Measurements from ENCODE around the gene CUL4B.

The CUL4B gene

DNA sequence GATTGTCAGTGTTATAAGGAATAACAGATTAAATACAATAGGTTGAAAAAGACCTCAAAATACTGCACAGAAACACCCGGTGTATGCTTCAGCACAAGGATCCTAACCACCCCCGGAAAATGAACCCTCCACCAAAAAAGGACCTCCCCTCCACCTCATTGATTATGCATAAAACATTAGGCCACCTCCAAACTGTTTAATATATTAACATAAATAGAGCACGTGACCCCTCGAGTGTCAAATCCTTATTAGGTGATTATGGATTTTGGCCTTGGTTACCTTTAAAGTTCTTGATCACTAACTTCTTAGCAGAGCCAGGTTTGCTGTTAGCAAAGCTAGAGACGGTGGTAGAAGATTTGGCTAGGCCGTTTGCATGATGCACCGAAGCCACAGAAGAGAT lies 958 bp downstream of the CUL4B start:
- ChIA-PET CTCF (interaction anchor here (0.7 to 1.2 kb wide), 3 partner anchors 15 to 25 kb away, joined by 3 to 4 read pairs (median 3); no protein-coding TSS in a partner anchor), POLR2A (interaction anchor here (2.0 to 2.5 kb wide), 2 partner anchors 7 to 45 kb away, joined by 8 to 37 read pairs; partner anchors contain the start of gene MCTS1)
- H3K4me1 ChIP-seq (ENCODE audit: control insufficient read depth, insufficient read depth, low read length) = no peaks in the 10 kb centered on the region
- peak overlapping the region; percentile 97 for H3K27ac ChIP-seq (ENCODE audit: extremely low read depth, low read depth, low read length)
- H3K36me3 ChIP-seq (ENCODE audit: control insufficient read depth in 2 of 2, insufficient read depth in 1 of 2, low read length in 2 of 2) = peaks cover 7 to 25% of the 10 kb centered on the region in 2 experiments
- no peaks in the 10 kb centered on the region for H3K9me3 ChIP-seq (ENCODE audit: control insufficient read depth, insufficient read depth, low read depth, low read length)
- TF ChIP-seq, protein P1, sequence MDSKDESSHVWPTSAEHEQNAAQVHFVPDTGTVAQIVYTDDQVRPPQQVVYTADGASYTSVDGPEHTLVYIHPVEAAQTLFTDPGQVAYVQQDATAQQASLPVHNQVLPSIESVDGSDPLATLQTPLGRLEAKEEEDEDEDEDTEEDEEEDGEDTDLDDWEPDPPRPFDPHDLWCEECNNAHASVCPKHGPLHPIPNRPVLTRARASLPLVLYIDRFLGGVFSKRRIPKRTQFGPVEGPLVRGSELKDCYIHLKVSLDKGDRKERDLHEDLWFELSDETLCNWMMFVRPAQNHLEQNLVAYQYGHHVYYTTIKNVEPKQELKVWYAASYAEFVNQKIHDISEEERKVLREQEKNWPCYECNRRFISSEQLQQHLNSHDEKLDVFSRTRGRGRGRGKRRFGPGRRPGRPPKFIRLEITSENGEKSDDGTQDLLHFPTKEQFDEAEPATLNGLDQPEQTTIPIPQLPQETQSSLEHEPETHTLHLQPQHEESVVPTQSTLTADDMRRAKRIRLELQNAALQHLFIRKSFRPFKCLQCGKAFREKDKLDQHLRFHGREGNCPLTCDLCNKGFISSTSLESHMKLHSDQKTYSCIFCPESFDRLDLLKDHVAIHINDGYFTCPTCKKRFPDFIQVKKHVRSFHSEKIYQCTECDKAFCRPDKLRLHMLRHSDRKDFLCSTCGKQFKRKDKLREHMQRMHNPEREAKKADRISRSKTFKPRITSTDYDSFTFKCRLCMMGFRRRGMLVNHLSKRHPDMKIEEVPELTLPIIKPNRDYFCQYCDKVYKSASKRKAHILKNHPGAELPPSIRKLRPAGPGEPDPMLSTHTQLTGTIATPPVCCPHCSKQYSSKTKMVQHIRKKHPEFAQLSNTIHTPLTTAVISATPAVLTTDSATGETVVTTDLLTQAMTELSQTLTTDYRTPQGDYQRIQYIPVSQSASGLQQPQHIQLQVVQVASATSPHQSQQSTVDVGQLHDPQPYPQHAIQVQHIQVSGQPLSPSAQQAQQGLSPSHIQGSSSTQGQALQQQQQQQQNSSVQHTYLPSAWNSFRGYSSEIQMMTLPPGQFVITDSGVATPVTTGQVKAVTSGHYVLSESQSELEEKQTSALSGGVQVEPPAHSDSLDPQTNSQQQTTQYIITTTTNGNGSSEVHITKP (tag by site-specific recombination; IDR thresholded peaks at IDR 0.05) = peak; percentile 52
- TF ChIP-seq ZNF155 (tag by site-specific recombination; IDR thresholded peaks at IDR 0.05) = no peak
- peak overlapping the region; percentile 71 for H3K4me3 ChIP-seq (ENCODE audit: low read depth, low read length)

DNA sequence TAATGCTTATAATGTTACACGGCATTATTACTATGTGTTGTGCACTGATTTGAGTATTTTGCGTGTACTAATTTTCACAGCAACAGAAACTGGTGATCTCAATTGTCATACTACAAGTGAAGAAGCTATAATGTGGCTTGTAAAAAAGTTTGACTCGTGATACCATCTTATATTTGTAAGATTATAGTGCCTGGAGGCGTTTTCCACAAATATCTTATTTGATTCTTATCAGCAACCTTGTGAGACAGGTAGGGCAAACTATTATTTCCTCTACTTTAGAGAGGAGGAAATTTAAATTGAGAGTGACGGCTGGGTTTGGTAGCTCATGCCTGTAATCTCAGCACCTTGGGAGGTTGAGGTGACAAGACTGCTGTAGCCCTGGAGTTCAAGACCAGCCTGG lies 4.5 kb downstream of the CUL4B start:
- POLR2A ChIA-PET = no interaction called here
- Histone ChIP-seq H3K4me1 (ENCODE audit: control insufficient read depth, insufficient read depth, low read length) (no peaks in the 10 kb centered on the region), H3K4me3 (ENCODE audit: low read depth, low read length) (no peak overlapping the region), H3K9me3 (ENCODE audit: control insufficient read depth, insufficient read depth, low read depth, low read length) (no peaks in the 10 kb centered on the region), H3K27ac (ENCODE audit: extremely low read depth, low read depth, low read length) (no peak overlapping the region), H3K36me3 (ENCODE audit: control insufficient read depth in 2 of 2, insufficient read depth in 1 of 2, low read length in 2 of 2) (peaks cover 22 to 41% of the 10 kb centered on the region in 2 experiments)
- CTCF ChIA-PET = no interaction called here
- TF ChIP-seq ZNF121 (tag by site-specific recombination; IDR thresholded peaks at IDR 0.05) = peak; percentile 65; the same call in 1 of the 2 replicates
- no peak for TF ChIP-seq ZNF544 (tag by site-specific recombination; IDR thresholded peaks at IDR 0.05)

DNA sequence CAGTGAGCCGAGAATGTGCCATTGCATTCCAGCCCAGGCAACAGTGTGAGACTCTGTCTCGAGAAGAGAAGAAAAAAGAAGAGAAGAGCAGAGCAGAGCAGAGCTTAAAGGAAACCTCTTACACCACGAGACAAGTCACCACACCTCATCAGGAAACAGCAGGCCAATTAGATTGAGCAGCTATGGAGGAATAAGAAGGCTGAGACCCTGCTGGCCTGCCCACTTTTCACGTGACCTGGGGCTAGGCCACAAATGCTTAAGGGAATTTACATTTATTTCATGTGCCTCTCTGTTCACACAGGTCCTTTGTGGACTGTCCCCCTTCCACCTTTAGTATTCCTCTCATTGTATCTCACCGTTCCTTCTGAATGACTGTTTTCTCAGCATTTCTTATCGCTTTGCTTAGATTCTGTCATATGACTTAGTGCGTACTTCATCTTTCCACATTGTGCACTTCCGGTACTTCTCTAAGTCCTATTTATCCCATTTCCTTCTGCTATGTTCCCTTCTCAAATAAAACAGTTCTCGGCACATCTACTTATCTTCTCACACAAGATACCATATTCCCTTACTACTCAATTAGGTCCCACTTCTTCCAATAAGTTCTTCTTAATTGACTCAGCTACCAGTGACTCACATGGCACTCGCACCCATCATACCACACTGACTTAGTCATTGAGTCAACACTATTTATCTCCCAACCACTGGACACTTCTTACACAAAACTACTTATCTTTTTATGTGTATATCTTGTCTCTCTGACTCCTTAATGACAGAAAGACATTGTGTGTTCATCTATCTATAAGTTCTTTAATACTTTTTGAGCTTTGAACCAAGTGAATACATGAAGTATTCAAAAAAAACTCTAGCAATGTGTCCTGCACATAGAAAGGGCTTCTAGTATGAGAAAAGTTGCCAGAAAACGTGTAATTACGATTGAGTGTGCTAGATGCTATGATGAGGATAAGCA lies 11.0 kb downstream of the CUL4B start:
- POLR2A ChIA-PET = interaction anchor here (1.5 to 3.2 kb wide), 2 partner anchors 11 to 55 kb away, joined by 3 to 19 read pairs; partner anchors contain the start of gene CUL4B
- Histone ChIP-seq H3K27ac (ENCODE audit: extremely low read depth, low read depth, low read length) (peak overlapping the region; percentile 12; the same call in 1 of the 2 replicates), H3K9me3 (ENCODE audit: control insufficient read depth, insufficient read depth, low read depth, low read length) (no peaks in the 10 kb centered on the region), H3K4me1 (ENCODE audit: control insufficient read depth, insufficient read depth, low read length) (0 out of 2 replicates have a peak, but pooled peaks cover 5% of the 10 kb centered on the region), H3K36me3 (ENCODE audit: control insufficient read depth in 2 of 2, insufficient read depth in 1 of 2, low read length in 2 of 2) (peaks cover 35 to 41% of the 10 kb centered on the region in 2 experiments), H3K4me3 (ENCODE audit: low read depth, low read length) (no peak overlapping the region)
- peak; percentile 72 for TF ChIP-seq ZNF629 (tag by site-specific recombination; IDR thresholded peaks at IDR 0.05)
- TF ChIP-seq, protein P2, sequence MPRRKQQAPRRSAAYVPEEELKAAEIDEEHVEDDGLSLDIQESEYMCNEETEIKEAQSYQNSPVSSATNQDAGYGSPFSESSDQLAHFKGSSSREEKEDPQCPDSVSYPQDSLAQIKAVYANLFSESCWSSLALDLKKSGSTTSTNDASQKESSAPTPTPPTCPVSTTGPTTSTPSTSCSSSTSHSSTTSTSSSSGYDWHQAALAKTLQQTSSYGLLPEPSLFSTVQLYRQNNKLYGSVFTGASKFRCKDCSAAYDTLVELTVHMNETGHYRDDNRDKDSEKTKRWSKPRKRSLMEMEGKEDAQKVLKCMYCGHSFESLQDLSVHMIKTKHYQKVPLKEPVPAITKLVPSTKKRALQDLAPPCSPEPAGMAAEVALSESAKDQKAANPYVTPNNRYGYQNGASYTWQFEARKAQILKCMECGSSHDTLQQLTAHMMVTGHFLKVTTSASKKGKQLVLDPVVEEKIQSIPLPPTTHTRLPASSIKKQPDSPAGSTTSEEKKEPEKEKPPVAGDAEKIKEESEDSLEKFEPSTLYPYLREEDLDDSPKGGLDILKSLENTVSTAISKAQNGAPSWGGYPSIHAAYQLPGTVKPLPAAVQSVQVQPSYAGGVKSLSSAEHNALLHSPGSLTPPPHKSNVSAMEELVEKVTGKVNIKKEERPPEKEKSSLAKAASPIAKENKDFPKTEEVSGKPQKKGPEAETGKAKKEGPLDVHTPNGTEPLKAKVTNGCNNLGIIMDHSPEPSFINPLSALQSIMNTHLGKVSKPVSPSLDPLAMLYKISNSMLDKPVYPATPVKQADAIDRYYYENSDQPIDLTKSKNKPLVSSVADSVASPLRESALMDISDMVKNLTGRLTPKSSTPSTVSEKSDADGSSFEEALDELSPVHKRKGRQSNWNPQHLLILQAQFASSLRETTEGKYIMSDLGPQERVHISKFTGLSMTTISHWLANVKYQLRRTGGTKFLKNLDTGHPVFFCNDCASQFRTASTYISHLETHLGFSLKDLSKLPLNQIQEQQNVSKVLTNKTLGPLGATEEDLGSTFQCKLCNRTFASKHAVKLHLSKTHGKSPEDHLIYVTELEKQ (tag by site-specific recombination; IDR thresholded peaks at IDR 0.05; ENCODE audit: borderline replicate concordance) = 0 out of 2 replicates have a peak, but pooled peaks have one; percentile 16
- peak; percentile 38; the same call in 1 of the 2 replicates for TF ChIP-seq OSR2 (tag by site-specific recombination; IDR thresholded peaks at IDR 0.05)
- 0 out of 2 replicates have a peak, but pooled peaks have one; percentile 41 for TF ChIP-seq ZXDB (tag by site-specific recombination; IDR thresholded peaks at IDR 0.05)
- peak; percentile 50 for TF ChIP-seq KLF8 (tag by site-specific recombination; IDR thresholded peaks at IDR 0.05)
- TF ChIP-seq ZNF776 (tag by site-specific recombination; IDR thresholded peaks at IDR 0.05; ENCODE audit: borderline replicate concordance) = no peak
- peak; percentile 72 for TF ChIP-seq SP7 (tag by site-specific recombination; IDR thresholded peaks at IDR 0.05)
- peak; percentile 88 for TF ChIP-seq ZEB2 (tag by site-specific recombination; IDR thresholded peaks at IDR 0.05)
- no peak for TF ChIP-seq ZNF791 (tag by site-specific recombination; IDR thresholded peaks at IDR 0.05)
- TF ChIP-seq ZNF266 (tag by site-specific recombination; IDR thresholded peaks at IDR 0.05; ENCODE audit: low read depth) = no peak
- TF ChIP-seq, protein P3, sequence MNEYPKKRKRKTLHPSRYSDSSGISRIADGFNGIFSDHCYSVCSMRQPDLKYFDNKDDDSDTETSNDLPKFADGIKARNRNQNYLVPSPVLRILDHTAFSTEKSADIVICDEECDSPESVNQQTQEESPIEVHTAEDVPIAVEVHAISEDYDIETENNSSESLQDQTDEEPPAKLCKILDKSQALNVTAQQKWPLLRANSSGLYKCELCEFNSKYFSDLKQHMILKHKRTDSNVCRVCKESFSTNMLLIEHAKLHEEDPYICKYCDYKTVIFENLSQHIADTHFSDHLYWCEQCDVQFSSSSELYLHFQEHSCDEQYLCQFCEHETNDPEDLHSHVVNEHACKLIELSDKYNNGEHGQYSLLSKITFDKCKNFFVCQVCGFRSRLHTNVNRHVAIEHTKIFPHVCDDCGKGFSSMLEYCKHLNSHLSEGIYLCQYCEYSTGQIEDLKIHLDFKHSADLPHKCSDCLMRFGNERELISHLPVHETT (tag by site-specific recombination; IDR thresholded peaks at IDR 0.05) = 0 out of 2 replicates have a peak, but pooled peaks have one; percentile 54
- TF ChIP-seq BCL11A (tag by site-specific recombination; IDR thresholded peaks at IDR 0.05; ENCODE audit: low read depth) = 0 out of 2 replicates have a peak, but pooled peaks have one; percentile 48
- no peak for TF ChIP-seq ZNF114 (tag by site-specific recombination; IDR thresholded peaks at IDR 0.05)
- TF ChIP-seq ZNF366 (tag by site-specific recombination; conservative IDR thresholded peaks at IDR 0.05) = peak; percentile 39; the same call in 1 of the 2 replicates
- peak; percentile 61; the same call in 1 of the 2 replicates for TF ChIP-seq ZFP37 (tag by site-specific recombination; IDR thresholded peaks at IDR 0.05)
- CTCF ChIA-PET = interaction anchor here (1.5 kb wide), 1 partner anchor 9 kb away, joined by 4 read pairs; no protein-coding TSS in a partner anchor

All from HEK293 (cell line).